ENCODE results near the gene HOGA1.

HOGA1 gene

GRCh38 chr10:97540669-97541500, 43.3 kb upstream of the HOGA1 start:
- TF ChIP-seq CTCF (IDR thresholded peaks at IDR 0.05; ENCODE audit: low read length, missing control alignments) = peak; percentile 15
- H3K4me3 ChIP-seq (replicated peaks; ENCODE audit: low read depth, low read length) = no peak overlapping the region
- DNase-seq (ENCODE audit: low read depth) = peak; percentile 56

- peak overlapping the region; percentile 17 for H3K4me3 ChIP-seq (replicated peaks; ENCODE audit: low read depth, low read length)
- TF ChIP-seq CTCF (IDR thresholded peaks at IDR 0.05; ENCODE audit: low read length, missing control alignments) = no peak
Observed at GRCh38 chr10:97542169-97543024, 41.8 kb upstream of the HOGA1 start.

GRCh38 chr10:97543025-97543546, 41.1 kb upstream of the HOGA1 start:
- H3K4me3 ChIP-seq (replicated peaks; ENCODE audit: low read depth, low read length) = no peak overlapping the region
- DNase-seq (ENCODE audit: low read depth) = peak; percentile 96
- TF ChIP-seq CTCF (IDR thresholded peaks at IDR 0.05; ENCODE audit: low read length, missing control alignments) = no peak

More at GRCh38 chr10:97542169-97543024, 41.8 kb upstream of the HOGA1 start:
- DNase-seq (ENCODE audit: low read depth) = peak; percentile 98

GRCh38 chr10:97546456-97547270, 37.5 kb upstream of the HOGA1 start:
- H3K4me3 ChIP-seq (replicated peaks; ENCODE audit: low read depth, low read length) = no peak overlapping the region
- DNase-seq (ENCODE audit: low read depth) = no peak
- no peak for TF ChIP-seq CTCF (IDR thresholded peaks at IDR 0.05; ENCODE audit: low read length, missing control alignments)

- H3K4me3 ChIP-seq (replicated peaks; ENCODE audit: low read depth, low read length) = no peak overlapping the region
- TF ChIP-seq CTCF (IDR thresholded peaks at IDR 0.05; ENCODE audit: low read length, missing control alignments) = no peak
- no peak for DNase-seq (ENCODE audit: low read depth)
Observed at GRCh38 chr10:97547271-97547600, 37.0 kb upstream of the HOGA1 start.

- DNase-seq (ENCODE audit: low read depth) = no peak
- no peak overlapping the region for H3K4me3 ChIP-seq (replicated peaks; ENCODE audit: low read depth, low read length)
- no peak for TF ChIP-seq CTCF (IDR thresholded peaks at IDR 0.05; ENCODE audit: low read length, missing control alignments)
Observed at GRCh38 chr10:97547962-97548361, 36.2 kb upstream of the HOGA1 start.

Measured in fibroblast of pulmonary artery (primary cell).